Measurements from ENCODE around the gene HSD17B2.
A peak's percentile ranks its signal among the peaks of the same experiment; 100 is the strongest.
"Not testable (repeated sequence)": the region's sequence is repeated elsewhere in the genome, so short reads cannot be mapped to it uniquely, and the experiment has no call there.

HSD17B2 gene, protein sequence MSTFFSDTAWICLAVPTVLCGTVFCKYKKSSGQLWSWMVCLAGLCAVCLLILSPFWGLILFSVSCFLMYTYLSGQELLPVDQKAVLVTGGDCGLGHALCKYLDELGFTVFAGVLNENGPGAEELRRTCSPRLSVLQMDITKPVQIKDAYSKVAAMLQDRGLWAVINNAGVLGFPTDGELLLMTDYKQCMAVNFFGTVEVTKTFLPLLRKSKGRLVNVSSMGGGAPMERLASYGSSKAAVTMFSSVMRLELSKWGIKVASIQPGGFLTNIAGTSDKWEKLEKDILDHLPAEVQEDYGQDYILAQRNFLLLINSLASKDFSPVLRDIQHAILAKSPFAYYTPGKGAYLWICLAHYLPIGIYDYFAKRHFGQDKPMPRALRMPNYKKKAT

DNA sequence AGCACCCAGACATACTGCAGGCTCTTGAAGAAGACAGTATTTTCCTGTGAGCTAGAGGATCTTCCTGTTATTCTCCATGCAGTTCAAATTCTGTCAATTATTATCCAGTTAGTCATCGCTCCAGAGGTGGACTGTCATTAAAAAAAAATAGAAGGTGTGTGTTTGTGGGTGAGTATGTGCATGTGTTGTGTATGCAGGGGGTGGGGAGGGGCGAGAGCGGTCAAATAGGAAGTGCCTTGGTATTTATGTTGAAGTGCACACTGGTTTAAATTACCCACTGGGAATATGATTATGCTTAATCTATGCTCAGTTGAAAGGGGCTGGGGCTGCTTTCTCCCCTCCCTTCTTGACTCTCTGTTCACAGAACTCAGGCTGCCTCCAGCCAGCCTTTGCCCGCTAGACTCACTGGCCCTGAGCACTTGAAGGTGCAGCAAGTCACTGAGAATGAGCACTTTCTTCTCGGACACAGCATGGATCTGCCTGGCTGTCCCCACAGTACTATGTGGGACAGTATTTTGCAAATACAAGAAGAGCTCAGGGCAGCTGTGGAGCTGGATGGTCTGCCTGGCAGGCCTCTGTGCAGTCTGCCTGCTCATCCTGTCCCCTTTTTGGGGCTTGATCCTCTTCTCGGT is at the start of gene HSD17B2:
TSS of gene HSD17B2 (plus strand) at position 273 of the 632 bp plus-strand sequence. CDS start at position 445, 172 bp downstream.
- no peak for DNase-seq

DNA sequence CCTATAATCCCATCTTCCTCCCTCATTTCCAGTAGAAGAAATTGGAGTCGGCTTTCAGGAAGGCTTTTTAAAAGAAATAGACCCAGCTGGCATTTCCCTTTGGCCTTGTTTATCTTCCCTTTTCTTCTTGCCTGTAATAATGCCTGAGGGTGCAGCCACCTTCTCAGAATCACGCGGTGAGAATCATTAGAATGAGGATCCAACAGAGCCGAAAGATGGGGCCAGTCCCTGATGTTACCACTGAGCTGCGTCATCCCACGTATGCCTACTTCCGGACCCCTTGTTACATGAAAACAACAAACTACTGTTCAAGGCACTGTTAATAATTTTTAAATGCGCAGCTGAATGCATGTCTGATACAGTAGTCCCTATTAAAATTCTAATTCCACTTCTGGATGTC is 47.9 kb upstream of the HSD17B2 start:
- DNase-seq, result no peak

DNA sequence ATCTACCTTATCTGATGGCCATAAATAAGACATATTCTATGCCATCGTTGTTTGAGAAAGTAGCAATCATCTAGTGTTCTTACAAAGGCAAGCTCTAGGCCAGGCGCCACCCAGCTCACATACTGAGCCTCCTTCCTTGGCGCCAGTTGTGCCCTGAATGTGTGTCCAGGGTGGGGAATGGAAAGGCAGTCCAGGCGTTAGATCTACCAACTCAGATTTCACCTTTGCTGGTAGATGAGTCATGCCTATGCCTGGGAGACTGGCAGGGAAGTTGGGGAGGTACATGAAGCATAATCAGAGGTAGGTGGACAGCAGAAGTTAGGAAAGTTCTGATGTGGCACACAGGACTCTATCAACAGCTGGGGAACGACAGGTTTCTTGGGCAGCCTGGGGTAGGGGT is 47.3 kb upstream of the HSD17B2 start:
- DNase-seq, result no peak

DNA sequence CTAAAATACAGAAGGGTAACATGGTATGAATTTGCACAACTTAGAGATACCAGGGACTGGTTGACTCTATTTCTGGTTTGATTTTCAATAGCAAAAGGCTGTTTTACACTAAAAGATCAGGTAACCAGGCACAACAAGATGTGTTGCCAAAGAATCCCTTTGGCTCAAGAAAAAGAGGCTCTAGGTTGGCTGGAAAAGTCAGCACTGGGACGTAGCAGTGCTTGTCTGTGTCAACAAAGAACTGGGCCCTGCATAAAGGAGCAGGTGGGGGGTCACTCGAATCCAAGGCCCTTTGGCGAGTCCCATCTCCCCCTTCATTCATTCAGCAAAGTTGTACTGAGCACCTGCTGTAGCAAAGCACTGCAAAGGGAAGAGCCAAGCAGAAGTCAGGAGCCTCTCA is 42.2 kb upstream of the HSD17B2 start:
- DNase-seq, result no peak

GRCh38 chr16:81994485-81994884 is 40.6 kb upstream of the HSD17B2 start:
- no peak for DNase-seq

- DNase-seq, result no peak
Observed at GRCh38 chr16:81995651-81996050, 39.4 kb upstream of the HSD17B2 start.

- DNase-seq, result no peak
Observed at GRCh38 chr16:81996664-81997509, 38.2 kb upstream of the HSD17B2 start.

DNA sequence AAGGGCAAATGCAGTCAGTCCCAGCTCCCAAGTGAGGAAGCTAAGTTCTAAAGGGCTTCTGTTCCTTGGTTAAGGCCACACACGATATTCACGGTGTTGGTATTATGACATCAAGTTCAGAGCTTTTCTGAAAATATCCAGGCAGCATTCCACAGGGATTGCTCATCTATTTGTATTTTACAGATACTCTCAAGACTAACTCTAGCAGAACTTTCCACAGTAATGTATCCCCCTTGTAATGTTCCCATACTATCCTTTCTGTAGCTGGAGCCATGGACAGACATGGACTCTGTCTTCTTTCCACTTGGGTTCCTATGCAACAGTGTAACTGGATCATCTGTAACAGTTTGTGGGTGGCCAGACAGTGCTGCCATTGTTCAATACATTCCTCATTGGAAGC is 37.3 kb upstream of the HSD17B2 start:
- DNase-seq, result no peak

- no peak for DNase-seq
Observed at GRCh38 chr16:82002831-82003230, 32.2 kb upstream of the HSD17B2 start.

GRCh38 chr16:82004601-82005000 is 30.5 kb upstream of the HSD17B2 start:
- DNase-seq, result no peak

DNA sequence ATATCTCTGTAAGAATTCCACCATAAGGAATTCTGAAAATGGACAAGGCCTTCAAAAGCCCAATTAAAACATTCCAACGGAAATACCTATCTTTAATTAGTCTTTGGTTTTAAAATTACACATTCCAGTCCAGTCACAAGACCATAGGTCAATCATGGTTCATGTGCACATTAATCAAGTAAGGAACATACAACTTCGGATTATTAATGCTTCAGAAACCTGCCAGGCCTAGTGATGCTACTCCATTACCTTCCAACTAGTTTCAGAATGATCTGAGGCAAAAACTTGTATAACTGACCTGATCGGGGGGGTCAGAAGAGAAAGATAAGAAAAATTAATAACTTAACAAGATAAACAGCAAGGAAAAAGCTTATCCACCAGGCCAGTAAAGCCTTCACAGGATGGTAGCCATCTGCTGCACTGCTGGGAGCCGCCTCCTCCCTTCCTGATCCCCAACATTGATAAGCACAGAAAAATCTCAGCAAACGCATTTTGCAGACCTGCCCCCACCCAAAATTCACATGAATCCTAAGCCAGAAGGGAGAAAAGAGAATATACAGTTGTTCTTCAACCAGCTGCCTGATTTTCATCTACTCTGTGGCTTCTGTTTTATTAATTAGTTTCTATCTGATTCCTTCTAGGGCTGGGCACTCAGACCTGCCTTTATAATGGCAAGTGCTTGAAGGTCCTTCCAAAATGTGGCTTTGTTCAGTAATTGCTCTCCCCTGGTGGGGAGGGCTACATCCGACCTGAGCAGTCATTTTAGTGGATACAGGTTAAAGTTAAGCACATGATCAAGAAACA is 29.8 kb upstream of the HSD17B2 start:
- DNase-seq, result no peak

GRCh38 chr16:82006036-82006435 is 29.0 kb upstream of the HSD17B2 start:
- no peak for DNase-seq

- no peak for DNase-seq
Observed at GRCh38 chr16:82007189-82007588, 27.9 kb upstream of the HSD17B2 start.

- DNase-seq, result no peak
Observed at GRCh38 chr16:82008957-82009592, 26.0 kb upstream of the HSD17B2 start.

DNA sequence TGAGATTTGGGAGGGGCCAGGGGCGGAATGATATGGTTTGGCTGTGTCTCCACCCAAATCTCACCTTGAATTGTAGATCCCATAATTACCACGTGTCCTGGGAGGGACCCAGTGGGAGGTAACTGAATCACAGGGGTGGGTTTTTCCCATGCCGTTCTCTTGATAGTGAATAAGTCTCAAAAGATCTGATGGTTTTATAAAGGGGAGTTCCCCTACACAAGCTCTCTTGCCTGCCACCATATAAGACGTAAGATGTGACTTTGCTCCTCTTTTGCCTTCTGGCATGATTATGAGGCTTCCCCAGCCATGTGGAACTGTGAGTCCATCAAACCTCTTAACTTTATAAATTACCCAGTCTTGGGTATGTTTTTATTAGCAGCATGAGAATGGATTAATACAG is 25.3 kb upstream of the HSD17B2 start:
- not testable (repeated sequence) for DNase-seq

DNA sequence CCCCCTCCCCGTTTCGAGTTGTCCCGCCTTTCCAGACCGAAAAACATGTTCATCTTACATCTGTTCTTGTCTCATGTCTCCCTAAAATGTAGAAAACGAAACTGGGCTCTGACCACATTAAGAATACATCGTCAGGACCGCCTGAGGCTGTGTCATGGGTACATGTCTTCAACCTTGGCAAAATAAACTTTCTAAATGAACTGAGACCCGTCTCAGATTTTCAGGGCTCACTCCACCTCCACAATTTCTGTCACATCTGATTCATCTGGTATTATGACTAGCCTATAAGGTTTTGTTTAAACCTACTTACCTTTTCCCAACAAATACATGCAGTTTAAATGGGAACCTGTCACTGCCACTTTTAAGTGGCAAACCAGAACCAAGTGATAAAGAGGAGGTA is 24.4 kb upstream of the HSD17B2 start:
- no peak for DNase-seq

DNA sequence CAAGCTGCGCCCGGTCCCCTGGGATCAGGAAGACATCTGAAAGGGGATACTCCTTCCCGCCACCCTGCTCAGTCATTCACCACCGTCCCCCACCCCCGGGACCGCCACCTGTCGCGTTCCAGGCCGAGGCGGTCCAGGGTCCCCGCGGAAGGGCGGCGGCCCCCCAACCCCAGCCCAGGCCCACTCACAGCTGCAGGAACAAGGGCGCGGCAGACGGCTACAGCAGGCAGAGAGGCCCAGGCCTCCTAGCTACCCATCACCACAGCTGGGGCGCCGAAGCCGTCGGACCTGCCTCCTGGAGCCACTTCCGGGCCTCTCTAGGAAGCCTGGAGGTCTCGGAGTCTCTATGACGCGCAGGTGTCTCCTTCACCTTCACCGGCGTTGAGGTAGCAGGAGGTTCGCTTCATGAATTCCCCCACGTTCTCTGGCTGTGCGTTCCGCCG is 23.8 kb upstream of the HSD17B2 start, which contains the start of gene SDR42E1:
TSS of gene SDR42E1 (minus strand) at position 272 of the 443 bp plus-strand sequence. CDS start 10,612 bp downstream, outside the sequence.
- DNase-seq, result peak; percentile 14

DNA sequence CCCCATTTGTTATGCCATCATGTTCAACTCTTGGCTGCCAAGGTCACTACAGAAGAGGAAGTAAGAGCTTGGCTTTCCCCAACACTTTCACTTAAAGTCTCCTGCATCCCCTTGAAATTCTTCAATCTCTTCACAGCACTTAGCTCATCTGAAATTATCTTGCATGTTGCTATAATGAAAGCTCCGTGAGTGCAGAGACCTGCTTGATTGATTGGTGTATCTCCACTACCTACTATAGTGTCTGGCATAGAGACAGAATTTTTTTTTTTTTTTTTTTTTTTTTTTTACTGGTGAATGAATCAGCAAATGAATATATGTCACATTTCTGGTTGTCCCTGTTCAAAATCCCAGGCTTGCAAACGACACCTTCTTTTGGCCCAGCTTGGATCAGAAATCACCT is 21.9 kb upstream of the HSD17B2 start:
- DNase-seq, result no peak

GRCh38 chr16:82016263-82016662 is 18.8 kb upstream of the HSD17B2 start:
- no peak for DNase-seq

DNA sequence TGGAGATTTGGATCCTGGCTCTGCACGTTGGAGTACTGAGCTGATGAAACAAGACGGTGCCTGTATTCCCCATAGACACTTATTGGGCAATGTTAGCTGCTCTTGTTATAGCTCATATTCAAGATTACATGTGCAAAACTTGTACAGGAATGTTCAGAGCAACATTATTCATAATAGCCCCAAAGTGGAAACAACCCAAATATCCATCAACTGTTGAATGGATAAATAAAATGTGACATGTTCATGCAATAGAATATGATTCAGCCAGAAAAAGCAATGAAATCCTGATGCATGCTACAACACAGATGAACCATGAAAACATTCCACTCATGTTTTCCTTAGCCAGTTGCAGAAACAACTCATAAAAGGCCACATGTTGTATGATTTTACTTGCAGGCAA is 18.1 kb upstream of the HSD17B2 start:
- DNase-seq, result no peak

- no peak for DNase-seq
Observed at GRCh38 chr16:82017911-82018568, 17.0 kb upstream of the HSD17B2 start.

All from NCI-H2081 treated with DMSO at 0.1 percent for 48 hours (cell line).